CD4-positive, CD25-positive, alpha-beta regulatory T cell (primary cell): Measurements from ENCODE around the gene SP140L. TPM values are rescaled to one million over a fixed set of nuclear protein-coding genes. Genes with fewer than 3 reads are reported as not detected.
"Not testable (repeated sequence)": the region's sequence is repeated elsewhere in the genome, so short reads cannot be mapped to it uniquely, and the experiment has no call there.

Experiments used
- ATAC-seq, 2 donors: fragments of 150-1000 bp; cut with Tn5 transposase; one replicate each; pipeline ENCODE4 v1.10.0; 2021; ENCODE audit warnings: low read depth in 2 of 2, moderate number of reproducible peaks in 2 of 2, moderate library complexity in 1 of 2
- DNase-seq, 3 donors: peaks; one replicate each; pipeline versions ENCODE4 v3.0.0 to v3.0.0-alpha.2; 2012 to 2022; ENCODE audit warnings: mixed read lengths in 1 of 3
- H3K27ac ChIP-seq: one replicate; pipeline ENCODE4 v1.7.0; 2013; ENCODE audit warnings: mild to moderate bottlenecking, low read length; ENCODE audit not compliant: insufficient read depth, poor library complexity, severe bottlenecking
- H3K27me3 ChIP-seq: one replicate; pipeline ENCODE4 v1.7.0; 2013; ENCODE audit warnings: low read length; ENCODE audit not compliant: control insufficient read depth, insufficient read depth
- H3K36me3 ChIP-seq: one replicate; pipeline ENCODE4 v1.7.0; 2013; ENCODE audit warnings: mild to moderate bottlenecking, low read length, moderate library complexity; ENCODE audit not compliant: control insufficient read depth, insufficient read depth
- H3K4me1 ChIP-seq: 2 replicates; pipeline ENCODE4 v1.7.0; 2013; ENCODE audit warnings: mild to moderate bottlenecking, low read length; ENCODE audit not compliant: insufficient read depth, control insufficient read depth, poor library complexity, severe bottlenecking
- H3K4me3 ChIP-seq: one replicate; pipeline ENCODE4 v1.7.0; 2013; ENCODE audit warnings: low read depth, mild to moderate bottlenecking, low read length, moderate library complexity
- H3K9me3 ChIP-seq, 2 experiments: 1 replicate in 1 of 2; 2 replicates in 1 of 2; pipeline ENCODE4 v1.7.0; 2013; ENCODE audit warnings: low read length in 2 of 2, mild to moderate bottlenecking in 1 of 2, moderate library complexity in 1 of 2; ENCODE audit not compliant: control insufficient read depth in 2 of 2
- H3K27ac Mint-ChIP-seq, 3 donors: one replicate each; pipeline ENCODE4 v1.8.0; 2020 to 2022; ENCODE audit warnings: mild to moderate bottlenecking in 3 of 3, mixed read lengths in 3 of 3, moderate library complexity in 2 of 3
- H3K27me3 Mint-ChIP-seq: one replicate; pipeline ENCODE4 v1.8.0; 2022; ENCODE audit warnings: mild to moderate bottlenecking, mixed read lengths
- H3K36me3 Mint-ChIP-seq: one replicate; pipeline ENCODE4 v1.8.0; 2020; ENCODE audit warnings: mixed read lengths
- H3K4me1 Mint-ChIP-seq, 4 donors: one replicate each; pipeline ENCODE4 v1.8.0; 2020 to 2022; ENCODE audit warnings: mixed read lengths in 4 of 4, mild to moderate bottlenecking in 1 of 4
- H3K4me3 Mint-ChIP-seq, 4 donors: one replicate each; pipeline ENCODE4 v1.8.0; 2020 to 2022; ENCODE audit warnings: mild to moderate bottlenecking in 4 of 4, mixed read lengths in 4 of 4, moderate library complexity in 3 of 4
- H3K9me3 Mint-ChIP-seq, 7 donors: one replicate each; pipeline ENCODE4 v1.8.0; 2020 to 2022; ENCODE audit warnings: mixed read lengths in 7 of 7, mild to moderate bottlenecking in 3 of 7, moderate library complexity in 2 of 7
- polyA plus RNA-seq, 4 donors: library from polyadenylated mRNA; unstranded; fragments of 300-500 nt; fragmentation: Illumina TruSeq; gene quantifications; one replicate each; pipeline ENCODE4 v1.2.3, GENCODE V29; 2021
- total RNA-seq: library from RNA; stranded (reverse); gene quantifications from one replicate; pipeline ENCODE4 v1.2.3, GENCODE V29; 2022

Gene SP140L
- total RNA-seq: 68.5 TPM
- polyA plus RNA-seq: 10 to 100 TPM; 14.3 to 25.9 (median 22.6) TPM

DNA sequence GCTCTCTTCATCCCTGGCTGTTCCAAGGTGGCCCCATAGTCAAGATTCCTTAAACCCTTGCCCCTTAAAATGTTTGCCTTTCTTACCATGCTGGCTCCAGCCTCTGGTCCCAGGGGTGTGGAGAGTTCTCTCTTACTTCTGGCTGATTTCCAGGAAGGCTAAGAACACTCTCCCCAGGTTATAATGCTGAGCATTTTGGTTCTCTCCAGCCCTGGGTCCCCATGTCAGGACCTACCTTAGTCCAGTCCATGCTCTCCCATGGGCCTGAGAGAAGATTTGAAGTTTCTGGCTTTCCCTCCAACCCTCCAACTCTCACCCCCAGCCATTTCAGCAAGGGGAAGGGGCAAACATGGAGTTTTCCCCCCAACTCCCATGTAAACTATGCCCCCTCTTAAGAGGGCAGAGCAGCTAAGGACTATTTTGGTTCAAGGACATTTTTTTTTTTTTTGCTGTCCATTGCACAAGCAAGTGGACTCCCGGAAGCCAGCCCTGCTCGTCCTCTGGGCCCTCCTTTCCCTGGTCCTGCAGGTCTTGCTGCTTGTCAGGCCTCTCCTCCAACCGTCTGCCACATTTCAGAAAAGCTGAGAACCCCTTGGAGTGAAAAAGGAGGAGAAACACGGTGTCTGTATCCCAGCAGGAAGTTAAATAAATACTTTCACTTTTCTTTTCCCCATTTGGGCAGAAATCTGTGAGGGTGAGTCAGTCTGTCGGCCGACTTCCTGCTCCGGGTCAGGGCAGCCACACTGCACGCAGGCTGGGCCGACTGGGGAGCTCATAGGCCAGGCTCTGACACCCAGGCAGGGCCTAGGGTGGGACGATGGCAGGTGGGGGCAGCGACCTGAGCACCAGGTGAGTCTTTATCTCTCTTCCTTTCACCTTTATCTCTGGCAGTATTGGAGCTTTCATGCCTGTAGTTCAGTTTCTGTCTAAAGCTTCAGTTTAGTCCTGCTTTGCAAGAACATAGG is at the start of gene SP140L:
Gene SP140L, plus strand, starts transcription at position 741 of the 965 bp plus-strand sequence. Its CDS starts 77 bp downstream, at position 818.
- peak within 1 kb of the TSS; percentile 96 to 100 (median 98) for H3K27ac Mint-ChIP-seq
- peak within 1 kb of the TSS; percentile 94 to 100 (median 95) for H3K4me3 Mint-ChIP-seq
- Histone ChIP-seq H3K36me3 (peaks cover 7% of the 10 kb centered on the region), H3K27me3 (no peaks in the 10 kb centered on the region), H3K9me3 (no peaks in the 10 kb centered on the region), H3K4me3 (peak within 1 kb of the TSS; percentile 98), H3K27ac (peak within 1 kb of the TSS; percentile 90), H3K4me1 (peaks cover 64% of the 10 kb centered on the region)
- ATAC-seq (peak; percentile 99 to 100), DNase-seq (peak; percentile 72 to 91 (median 76))
- H3K36me3 Mint-ChIP-seq: peaks cover 25% of the 10 kb centered on the region
- peaks cover 40 to 87% (median 59%) of the 10 kb centered on the region in 4 donors for H3K4me1 Mint-ChIP-seq
- no peaks in the 10 kb centered on the region for H3K27me3 Mint-ChIP-seq
- no peaks in the 10 kb centered on the region for H3K9me3 Mint-ChIP-seq

DNA sequence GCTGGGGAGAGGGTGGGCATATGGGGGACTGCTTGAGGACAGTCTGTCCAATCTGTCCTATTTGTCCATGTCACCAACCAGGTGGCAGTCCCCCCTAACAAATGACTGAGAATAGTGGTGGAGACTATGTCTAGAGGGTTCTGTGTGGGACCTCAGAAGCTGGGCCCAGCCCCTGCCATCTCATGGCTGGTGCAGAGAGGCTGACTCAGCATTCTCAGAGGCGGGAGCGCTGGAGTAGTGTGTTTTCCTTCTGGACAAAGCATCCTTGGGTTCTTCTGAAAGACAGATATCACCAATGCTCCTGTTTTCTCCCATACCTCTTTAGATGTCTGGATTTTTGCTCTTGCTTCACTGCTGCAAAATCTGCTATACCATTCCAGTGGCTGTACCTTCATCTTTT is 44.1 kb upstream of the SP140L start:
- H3K36me3 Mint-ChIP-seq: peaks cover 58% of the 10 kb centered on the region
- H3K27ac Mint-ChIP-seq: peak overlapping the region in 1 of 3 donors; percentile 78

DNA sequence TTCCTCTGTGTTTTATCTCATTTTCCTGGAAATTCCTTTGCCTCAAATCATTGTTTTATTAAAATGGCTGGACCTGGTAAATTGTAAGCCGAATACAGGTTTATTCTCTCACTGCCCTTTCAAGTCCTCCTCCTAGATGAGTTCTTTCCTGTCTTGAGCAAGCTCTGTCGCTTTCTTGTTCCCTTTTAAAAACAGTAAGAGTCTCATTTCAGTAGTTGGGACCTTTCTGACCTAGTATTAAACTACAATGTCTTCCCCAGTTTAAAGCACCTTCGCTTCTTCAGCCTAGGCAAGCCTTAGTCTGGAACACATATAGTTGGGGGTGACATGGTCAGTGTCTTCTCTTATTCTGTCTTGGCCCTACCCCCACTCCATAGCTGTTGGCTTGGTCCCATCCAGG is 40.9 kb upstream of the SP140L start:
- DNase-seq (no peak), ATAC-seq (no peak)
- H3K36me3 ChIP-seq: peaks cover 47% of the 10 kb centered on the region
- peaks cover 0 to 4% (median 0%) of the 10 kb centered on the region in 7 donors for H3K9me3 Mint-ChIP-seq
- peak overlapping the region in 2 of 3 donors; percentile 1 to 17 for H3K27ac Mint-ChIP-seq
- no peaks in the 10 kb centered on the region for H3K27me3 ChIP-seq
- peaks cover 5% of the 10 kb centered on the region for H3K4me1 ChIP-seq
- H3K27me3 Mint-ChIP-seq: no peaks in the 10 kb centered on the region
- H3K4me3 Mint-ChIP-seq: no peak overlapping the region
- no peak overlapping the region for H3K27ac ChIP-seq
- no peaks in the 10 kb centered on the region for H3K9me3 ChIP-seq
- peaks cover 63% of the 10 kb centered on the region for H3K36me3 Mint-ChIP-seq
- H3K4me1 Mint-ChIP-seq: peaks cover 5 to 18% (median 10%) of the 10 kb centered on the region in 4 donors
- H3K4me3 ChIP-seq: no peak overlapping the region

More for the DNA sequence above, 44.1 kb upstream of the SP140L start:
- Mint-ChIP-seq H3K27me3 (no peaks in the 10 kb centered on the region), H3K9me3 (peaks cover 0 to 2% (median 0%) of the 10 kb centered on the region in 7 donors), H3K4me3 (no peak overlapping the region), H3K4me1 (peaks cover 0 to 20% (median 11%) of the 10 kb centered on the region in 4 donors)
- Histone ChIP-seq H3K9me3 (no peaks in the 10 kb centered on the region), H3K4me1 (peaks cover 4% of the 10 kb centered on the region), H3K27me3 (no peaks in the 10 kb centered on the region), H3K36me3 (peaks cover 24% of the 10 kb centered on the region), H3K4me3 (no peak overlapping the region), H3K27ac (no peak overlapping the region)
- DNase-seq: no peak
- no peak for ATAC-seq

DNA sequence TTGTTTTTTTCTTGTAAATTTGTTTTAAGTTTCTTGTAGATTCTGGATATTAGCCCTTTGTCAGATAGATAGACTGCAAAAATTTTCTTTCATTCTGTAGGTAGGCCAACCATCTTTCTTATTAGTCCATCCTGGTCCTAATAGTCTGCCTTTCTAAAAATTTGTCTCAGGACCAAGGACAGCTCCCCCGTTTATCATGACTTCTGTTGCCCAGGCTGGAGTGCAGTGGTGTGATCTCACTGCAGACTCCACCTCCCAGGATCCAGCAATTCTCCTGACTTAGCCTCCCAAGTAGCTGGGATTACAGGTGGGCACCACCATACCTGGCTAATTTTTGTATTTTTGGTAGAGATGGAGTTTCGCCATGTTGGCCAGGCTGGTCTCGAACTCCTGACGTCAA is 37.7 kb upstream of the SP140L start:
- H3K27ac ChIP-seq, H3K27ac Mint-ChIP-seq, H3K9me3 Mint-ChIP-seq, H3K27me3 Mint-ChIP-seq, H3K4me3 ChIP-seq, H3K4me1 ChIP-seq, H3K9me3 ChIP-seq, ATAC-seq, H3K27me3 ChIP-seq, H3K4me3 Mint-ChIP-seq: not testable (repeated sequence)
- Mint-ChIP-seq H3K36me3 (peaks cover 82% of the 10 kb centered on the region), H3K4me1 (peaks cover 5 to 11% (median 9%) of the 10 kb centered on the region in 4 donors)
- peak in 2 of 3 donors; percentile 30 for DNase-seq
- H3K36me3 ChIP-seq: peaks cover 75% of the 10 kb centered on the region

DNA sequence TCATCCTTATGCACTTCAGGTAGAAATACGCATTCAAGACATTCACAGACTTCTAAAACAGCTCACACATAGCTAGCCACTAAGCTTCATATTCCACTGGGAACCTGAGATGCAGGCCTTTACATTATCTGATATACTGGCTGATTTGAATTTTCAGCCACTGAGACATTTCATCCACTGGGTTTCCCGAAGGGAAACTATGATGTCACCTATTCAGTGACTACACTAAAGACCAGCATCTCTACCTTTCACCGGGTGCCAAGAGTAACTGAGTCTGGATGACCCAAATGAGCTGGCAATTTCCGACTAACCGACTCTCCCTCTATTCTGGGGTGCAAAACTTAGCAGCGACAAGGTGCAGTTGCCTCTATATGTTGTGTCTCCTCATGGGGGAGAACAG is 31.8 kb upstream of the SP140L start:
- Histone ChIP-seq H3K27me3 (no peaks in the 10 kb centered on the region), H3K27ac (no peak overlapping the region), H3K9me3 (peaks cover 6 to 11% of the 10 kb centered on the region in 2 experiments), H3K4me3 (no peak overlapping the region), H3K36me3 (peaks cover 92% of the 10 kb centered on the region), H3K4me1 (no peaks in the 10 kb centered on the region)
- H3K4me3 Mint-ChIP-seq: no peak overlapping the region
- no peaks in the 10 kb centered on the region for H3K27me3 Mint-ChIP-seq
- H3K9me3 Mint-ChIP-seq: peaks cover 0 to 8% (median 4%) of the 10 kb centered on the region in 7 donors
- no peak overlapping the region for H3K27ac Mint-ChIP-seq
- no peak for ATAC-seq
- DNase-seq: no peak
- peaks cover 0 to 4% (median 3%) of the 10 kb centered on the region in 4 donors for H3K4me1 Mint-ChIP-seq
- peaks cover 90% of the 10 kb centered on the region for H3K36me3 Mint-ChIP-seq

DNA sequence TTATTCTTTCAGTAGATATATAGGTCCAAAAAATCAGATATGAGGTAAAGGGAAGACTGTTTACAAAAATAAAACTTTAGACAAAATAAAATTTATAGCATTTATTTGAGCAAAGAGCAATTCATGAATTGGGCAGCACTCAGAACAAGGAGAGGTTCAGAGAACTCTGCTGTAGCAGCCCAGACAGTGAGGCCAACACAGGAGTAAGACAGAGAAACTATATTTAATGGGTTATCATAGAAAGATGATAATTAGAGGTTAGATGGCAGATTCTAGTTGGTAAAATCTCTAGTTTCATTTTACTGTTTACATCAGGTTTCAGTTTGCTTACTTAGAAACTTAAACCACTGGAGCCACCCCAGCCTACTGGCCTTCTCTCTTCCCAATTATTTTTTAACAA is 30.1 kb upstream of the SP140L start:
- Mint-ChIP-seq H3K4me1 (peaks cover 0 to 10% (median 5%) of the 10 kb centered on the region in 4 donors), H3K27ac (peak overlapping the region in 1 of 3 donors; percentile 71)

DNA sequence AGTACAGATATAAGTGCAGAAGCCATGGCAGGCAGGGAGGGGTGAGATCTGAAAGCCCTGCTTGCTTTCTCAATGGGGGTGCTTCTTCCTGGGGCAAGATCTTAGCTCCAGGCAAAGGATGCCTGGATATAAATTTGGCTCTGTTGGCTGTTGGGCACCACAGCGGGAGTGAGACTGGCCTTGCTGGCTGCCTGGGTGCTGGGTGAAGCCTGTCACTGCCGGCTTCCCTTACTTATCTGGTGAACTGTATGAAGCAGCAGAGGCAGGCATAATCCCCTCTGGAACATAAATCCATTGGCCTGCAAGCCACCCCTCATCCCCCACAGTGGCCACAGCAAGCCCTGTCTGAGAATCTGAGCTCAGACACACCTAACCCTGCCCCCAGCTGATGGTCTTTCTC is 27.4 kb upstream of the SP140L start:
- ATAC-seq: no peak
- Mint-ChIP-seq H3K36me3 (peaks cover 74% of the 10 kb centered on the region), H3K4me3 (no peak overlapping the region), H3K4me1 (peaks cover 0 to 11% (median 7%) of the 10 kb centered on the region in 4 donors), H3K27ac (no peak overlapping the region), H3K9me3 (peaks cover 0 to 29% (median 10%) of the 10 kb centered on the region in 7 donors), H3K27me3 (no peaks in the 10 kb centered on the region)
- H3K36me3 ChIP-seq: peaks cover 55% of the 10 kb centered on the region
- H3K9me3 ChIP-seq: peaks cover 9 to 11% of the 10 kb centered on the region in 2 experiments
- H3K27me3 ChIP-seq: no peaks in the 10 kb centered on the region
- no peak overlapping the region for H3K27ac ChIP-seq
- no peaks in the 10 kb centered on the region for H3K4me1 ChIP-seq
- no peak overlapping the region for H3K4me3 ChIP-seq
- no peak for DNase-seq

More for the DNA sequence above, 30.1 kb upstream of the SP140L start:
- no peak overlapping the region for H3K4me3 ChIP-seq
- ATAC-seq (no peak), DNase-seq (no peak)
- peaks cover 9 to 11% of the 10 kb centered on the region in 2 experiments for H3K9me3 ChIP-seq
- H3K4me1 ChIP-seq: no peaks in the 10 kb centered on the region
- no peak overlapping the region for H3K4me3 Mint-ChIP-seq
- peaks cover 79% of the 10 kb centered on the region for H3K36me3 ChIP-seq
- H3K36me3 Mint-ChIP-seq: peaks cover 87% of the 10 kb centered on the region
- no peak overlapping the region for H3K27ac ChIP-seq
- peaks cover 0 to 14% (median 9%) of the 10 kb centered on the region in 7 donors for H3K9me3 Mint-ChIP-seq
- H3K27me3 Mint-ChIP-seq: no peaks in the 10 kb centered on the region
- H3K27me3 ChIP-seq: no peaks in the 10 kb centered on the region
